CD4-positive, alpha-beta T cell (primary cell): ENCODE measurements around the gene KRTAP12-4. TPM values are rescaled to one million over a fixed set of nuclear protein-coding genes. Genes with fewer than 3 reads are reported as not detected.
"Not testable (repeated sequence)": the region's sequence is repeated elsewhere in the genome, so short reads cannot be mapped to it uniquely, and the experiment has no call there.

Source experiments
- ATAC-seq: fragments of 200-7000 bp; cut with Tn5 transposase; one replicate; pipeline ENCODE4 v1.10.0; 2022; ENCODE audit warnings: mild to moderate bottlenecking; ENCODE audit not compliant: poor library complexity
- CTCF ChIA-PET: fragments of 350-600 bp; sonication (Branson Sonifier 250); formaldehyde crosslinking; loops from one replicate; lab custom pipeline; 2021; ENCODE audit warnings: antibody characterized with exemption, inconsistent platforms; lab: Charles Lee
- POLR2A ChIA-PET: fragments of 350-600 bp; sonication (Branson Sonifier 250); formaldehyde crosslinking; loops from one replicate; lab custom pipeline; 2021; ENCODE audit warnings: antibody characterized with exemption, inconsistent platforms; lab: Charles Lee
- DNase-seq, 14 experiments: peaks; one replicate each; pipeline ENCODE4 v3.0.0-alpha.2; 2013 to 2020; ENCODE audit warnings: mixed read lengths in 2 of 14
- H3K27ac ChIP-seq, 2 donors: one replicate each; pipeline versions ENCODE4 v1.5.1 to v1.7.0; 2013; ENCODE audit warnings: low read length in 2 of 2, low read depth in 1 of 2, mild to moderate bottlenecking in 1 of 2
- H3K27me3 ChIP-seq, 2 experiments: 1 replicate in 1 of 2; 2 replicates in 1 of 2; pipeline versions ENCODE4 v1.6.1 to v1.7.0; 2013; ENCODE audit warnings: low read length in 2 of 2, control low read depth in 1 of 2, mild to moderate bottlenecking in 1 of 2, moderate library complexity in 1 of 2; ENCODE audit not compliant: insufficient read depth in 2 of 2, control insufficient read depth in 1 of 2
- H3K36me3 ChIP-seq: one replicate; pipeline ENCODE4 v1.6.1; 2013; ENCODE audit warnings: low read length, control low read depth; ENCODE audit not compliant: insufficient read depth
- H3K4me1 ChIP-seq: one replicate; pipeline ENCODE4 v1.6.1; 2013; ENCODE audit warnings: low read length, control low read depth; ENCODE audit not compliant: insufficient read depth
- H3K4me3 ChIP-seq: one replicate; pipeline ENCODE4 v1.5.1; 2013; ENCODE audit warnings: mild to moderate bottlenecking, low read length, moderate library complexity
- H3K9me3 ChIP-seq, 2 experiments: 1 replicate in 1 of 2; 2 replicates in 1 of 2; pipeline versions ENCODE4 v1.6.1 to v1.7.0; 2013; ENCODE audit warnings: low read length in 2 of 2, mild to moderate bottlenecking in 2 of 2, control low read depth in 1 of 2, moderate library complexity in 1 of 2; ENCODE audit not compliant: control insufficient read depth in 1 of 2, insufficient read depth in 1 of 2
- H3K27ac Mint-ChIP-seq: one replicate; pipeline ENCODE4 v1.8.0; 2020; ENCODE audit warnings: mixed read lengths
- H3K27me3 Mint-ChIP-seq: one replicate; pipeline ENCODE4 v1.8.0; 2021; ENCODE audit warnings: mixed read lengths
- H3K36me3 Mint-ChIP-seq: one replicate; pipeline ENCODE4 v1.8.0; 2021; ENCODE audit warnings: low read depth, mixed read lengths
- H3K4me1 Mint-ChIP-seq: one replicate; pipeline ENCODE4 v1.8.0; 2021; ENCODE audit warnings: low read depth, mixed read lengths
- H3K4me3 Mint-ChIP-seq: one replicate; pipeline ENCODE4 v1.8.0; 2020; ENCODE audit warnings: mild to moderate bottlenecking, mixed read lengths
- H3K9me3 Mint-ChIP-seq: one replicate; pipeline ENCODE4 v1.8.0; 2020; ENCODE audit warnings: mixed read lengths
- intact Hi-C, 2 experiments: fragments of 100-400 bp; cut with DNase I in 1 of 2; cut with micrococcal nuclease in 1 of 2; formaldehyde crosslinking; loops; one replicate each; pipeline versions ENCODE4 v1.15.1 to v1.9.0; 2023 to 2025; cut with DNase I, micrococcal nuclease
- total RNA-seq, 174 experiments: library from RNA in 2 of 174; stranded (reverse) in 2 of 174; gene quantifications; one replicate each; pipeline ENCODE4 v1.2.3 and lab custom pipeline; 2021 to 2026
- TF ChIP-seq, protein P1 (sequence below): fragments of 200-600 bp; IDR thresholded peaks from one replicate; pipeline ENCODE4 v1.8.0; 2022; ENCODE audit warnings: antibody characterized with exemption, mild to moderate bottlenecking

The KRTAP12-4 gene
- total RNA-seq, 2 experiments from 2014 or later, result not detected

DNA sequence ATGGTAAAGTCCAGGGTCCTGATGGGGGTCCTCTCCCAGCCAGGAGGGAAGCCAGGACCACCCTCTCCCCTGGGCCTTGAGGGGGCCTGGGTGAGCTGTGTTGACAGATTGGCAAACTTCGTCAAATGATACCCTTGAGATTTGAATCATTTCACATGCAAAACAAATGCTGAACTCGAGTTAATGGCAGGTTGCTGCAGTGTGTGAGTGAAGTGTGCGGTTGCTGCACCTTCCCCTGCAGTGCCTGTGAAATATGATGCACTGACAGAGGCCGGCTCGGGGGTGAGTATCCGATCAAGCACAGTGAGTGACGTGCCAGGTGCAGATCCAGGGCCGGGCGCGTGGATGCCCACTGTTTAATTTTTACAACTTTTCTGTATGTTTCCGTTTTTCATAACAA, 33.2 kb upstream of the KRTAP12-4 start:
- H3K4me1 ChIP-seq, result no peaks in the 10 kb centered on the region
- peaks cover 0 to 6% of the 10 kb centered on the region in 2 experiments for H3K27me3 ChIP-seq
- H3K36me3 ChIP-seq, result no peaks in the 10 kb centered on the region
- H3K9me3 ChIP-seq, result peaks cover 0 to 5% of the 10 kb centered on the region in 2 experiments
- TF ChIP-seq, protein P1, sequence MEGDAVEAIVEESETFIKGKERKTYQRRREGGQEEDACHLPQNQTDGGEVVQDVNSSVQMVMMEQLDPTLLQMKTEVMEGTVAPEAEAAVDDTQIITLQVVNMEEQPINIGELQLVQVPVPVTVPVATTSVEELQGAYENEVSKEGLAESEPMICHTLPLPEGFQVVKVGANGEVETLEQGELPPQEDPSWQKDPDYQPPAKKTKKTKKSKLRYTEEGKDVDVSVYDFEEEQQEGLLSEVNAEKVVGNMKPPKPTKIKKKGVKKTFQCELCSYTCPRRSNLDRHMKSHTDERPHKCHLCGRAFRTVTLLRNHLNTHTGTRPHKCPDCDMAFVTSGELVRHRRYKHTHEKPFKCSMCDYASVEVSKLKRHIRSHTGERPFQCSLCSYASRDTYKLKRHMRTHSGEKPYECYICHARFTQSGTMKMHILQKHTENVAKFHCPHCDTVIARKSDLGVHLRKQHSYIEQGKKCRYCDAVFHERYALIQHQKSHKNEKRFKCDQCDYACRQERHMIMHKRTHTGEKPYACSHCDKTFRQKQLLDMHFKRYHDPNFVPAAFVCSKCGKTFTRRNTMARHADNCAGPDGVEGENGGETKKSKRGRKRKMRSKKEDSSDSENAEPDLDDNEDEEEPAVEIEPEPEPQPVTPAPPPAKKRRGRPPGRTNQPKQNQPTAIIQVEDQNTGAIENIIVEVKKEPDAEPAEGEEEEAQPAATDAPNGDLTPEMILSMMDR, result no peak
- no peak for DNase-seq
- ChIA-PET CTCF (no interaction called here), POLR2A (no interaction called here)
- no peak overlapping the region for H3K4me3 ChIP-seq
- Mint-ChIP-seq H3K36me3 (no peaks in the 10 kb centered on the region), H3K27ac (no peak overlapping the region), H3K9me3 (peaks cover 2% of the 10 kb centered on the region), H3K27me3 (peaks cover 29% of the 10 kb centered on the region), H3K4me1 (peaks cover 12% of the 10 kb centered on the region), H3K4me3 (no peak overlapping the region)
- intact Hi-C loops, result no loop called here
- ATAC-seq, result no peak
- no peak overlapping the region for H3K27ac ChIP-seq

DNA sequence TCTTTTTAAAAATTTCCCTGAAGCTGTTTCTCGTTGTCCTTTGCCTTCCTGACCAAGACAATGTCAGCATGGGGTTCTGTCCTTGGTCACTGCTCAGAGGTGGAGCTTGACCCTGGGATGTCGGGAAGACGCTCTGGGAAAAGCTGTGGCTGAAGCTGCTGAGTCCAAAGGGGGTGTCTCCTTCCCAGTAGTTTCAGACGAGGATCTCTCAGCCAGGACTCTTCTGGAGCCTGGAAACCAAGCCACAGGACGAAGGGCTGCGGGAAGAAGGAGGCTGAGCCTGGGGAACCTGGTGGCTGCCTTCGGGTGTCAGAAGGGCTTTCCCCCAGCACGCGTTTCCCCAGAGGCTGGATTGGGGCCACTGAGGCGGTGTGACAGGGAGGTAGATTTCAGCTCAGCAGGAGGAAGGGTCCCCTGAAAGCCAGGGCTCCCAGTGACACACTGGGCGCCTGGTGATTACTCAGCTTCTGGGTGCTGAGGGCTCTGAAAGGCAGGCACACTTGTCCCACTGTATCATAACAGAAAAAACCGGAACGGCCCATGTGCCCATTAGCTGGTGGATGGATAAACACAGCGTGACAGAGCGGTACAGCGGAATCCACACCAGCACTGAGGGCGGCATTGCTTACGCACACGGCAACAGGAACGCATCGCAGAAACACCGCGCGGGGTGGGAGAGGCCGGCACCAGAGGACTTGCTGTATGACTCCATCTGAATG, 32.5 kb upstream of the KRTAP12-4 start:
- Mint-ChIP-seq H3K27me3 (peaks cover 25% of the 10 kb centered on the region), H3K4me1 (peaks cover 12% of the 10 kb centered on the region), H3K9me3 (no peaks in the 10 kb centered on the region), H3K27ac (no peak overlapping the region), H3K36me3 (no peaks in the 10 kb centered on the region), H3K4me3 (no peak overlapping the region)
- intact Hi-C loops, result no loop called here
- TF ChIP-seq, protein P1, result no peak
- Histone ChIP-seq H3K9me3 (no peaks in the 10 kb centered on the region), H3K27ac (no peak overlapping the region), H3K27me3 (peaks cover 0 to 6% of the 10 kb centered on the region in 2 experiments), H3K36me3 (no peaks in the 10 kb centered on the region), H3K4me3 (no peak overlapping the region), H3K4me1 (no peaks in the 10 kb centered on the region)
- DNase-seq (no peak), ATAC-seq (no peak)
- ChIA-PET CTCF (no interaction called here), POLR2A (no interaction called here)

DNA sequence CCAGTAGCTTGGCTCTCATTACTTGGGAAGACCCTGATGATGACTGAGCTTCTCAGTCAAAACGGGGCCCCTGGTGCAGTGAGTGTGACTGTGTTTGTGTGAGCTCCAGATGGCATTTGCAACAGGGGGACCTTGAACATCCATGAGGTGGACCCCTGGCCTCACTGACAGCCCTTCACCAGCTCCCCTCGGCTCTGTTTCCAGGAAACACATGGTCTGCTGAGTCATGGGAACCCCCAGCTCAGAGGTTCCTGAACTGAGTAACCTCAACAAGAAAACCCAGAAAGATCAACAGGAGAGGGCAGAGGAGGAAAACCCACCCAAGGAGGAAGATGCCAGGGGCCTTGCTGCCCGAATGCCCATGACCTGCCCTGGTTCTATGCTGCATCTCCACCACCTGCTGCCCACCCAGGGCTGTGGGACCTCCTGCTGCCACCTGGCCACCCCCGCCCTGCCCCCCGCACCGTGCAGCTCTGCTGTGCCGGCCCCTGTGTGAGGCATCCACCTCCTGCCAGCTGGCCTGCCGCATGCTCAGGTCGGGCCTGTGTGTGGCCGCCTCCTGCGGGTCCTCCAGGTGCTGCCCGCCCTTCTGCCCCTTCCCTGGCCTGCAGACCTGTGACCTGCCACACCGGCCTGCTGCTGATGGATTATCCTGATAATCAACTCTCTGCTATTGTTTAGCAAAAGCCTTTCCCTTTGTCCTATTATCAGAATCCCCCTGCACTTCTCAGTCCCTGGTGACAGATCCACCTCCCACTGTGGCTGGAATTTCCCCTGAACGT, 31.7 kb upstream of the KRTAP12-4 start:
- DNase-seq, result no peak
- no peaks in the 10 kb centered on the region for H3K4me1 ChIP-seq
- H3K27ac ChIP-seq, result no peak overlapping the region
- H3K9me3 ChIP-seq, result no peaks in the 10 kb centered on the region
- peaks cover 29% of the 10 kb centered on the region for H3K27me3 Mint-ChIP-seq
- TF ChIP-seq, protein P1, result no peak
- CTCF ChIA-PET, result no interaction called here
- peaks cover 0 to 6% of the 10 kb centered on the region in 2 experiments for H3K27me3 ChIP-seq
- H3K4me1 Mint-ChIP-seq, result peaks cover 3% of the 10 kb centered on the region
- H3K27ac Mint-ChIP-seq, result no peak overlapping the region
- H3K9me3 Mint-ChIP-seq, result no peaks in the 10 kb centered on the region
- POLR2A ChIA-PET, result no interaction called here
- no peaks in the 10 kb centered on the region for H3K36me3 ChIP-seq
- no peak overlapping the region for H3K4me3 Mint-ChIP-seq
- H3K36me3 Mint-ChIP-seq, result no peaks in the 10 kb centered on the region
- intact Hi-C loops, result no loop called here
- ATAC-seq, result no peak
- H3K4me3 ChIP-seq, result no peak overlapping the region

DNA sequence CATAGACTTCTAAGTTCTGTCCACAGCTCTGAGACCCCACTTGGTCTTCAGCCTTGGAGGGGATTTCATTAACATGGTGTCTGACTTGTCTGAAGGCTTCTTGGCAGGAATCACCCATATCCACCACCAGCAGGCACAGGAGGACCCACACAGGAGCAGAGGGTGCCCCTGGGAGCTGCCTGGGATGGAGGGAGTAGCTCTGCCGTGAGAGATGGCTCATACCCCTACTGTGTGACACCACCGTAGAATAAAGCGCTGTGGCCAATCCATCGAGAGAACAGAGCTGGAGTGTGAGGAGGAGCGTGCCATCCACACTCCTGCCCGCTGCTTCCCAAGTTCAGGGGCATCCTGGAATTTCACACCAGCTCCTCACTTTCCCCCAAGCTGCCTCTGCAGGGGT, 30.6 kb upstream of the KRTAP12-4 start:
- H3K9me3 ChIP-seq, H3K27ac Mint-ChIP-seq, H3K9me3 Mint-ChIP-seq, DNase-seq, intact Hi-C loops, H3K36me3 Mint-ChIP-seq, H3K4me3 ChIP-seq, H3K27ac ChIP-seq, H3K36me3 ChIP-seq, H3K27me3 ChIP-seq, H3K4me1 Mint-ChIP-seq, POLR2A ChIA-PET, ATAC-seq, H3K4me1 ChIP-seq, H3K4me3 Mint-ChIP-seq, CTCF ChIA-PET: not testable (repeated sequence)
- peaks cover 27% of the 10 kb centered on the region for H3K27me3 Mint-ChIP-seq
